ENCODE data around the gene NHLRC2.

Gene NHLRC2

GRCh38 chr10:113889911-113890310 is 35.5 kb downstream of the NHLRC2 start:
- no peak overlapping the region for H3K4me3 ChIP-seq (replicated peaks in 1 of 2; ENCODE audit: low read depth in 2 of 2, low read length in 2 of 2)
- DNase-seq (ENCODE audit: low read depth in 2 of 2): peak in 1 of 2 donors; percentile 13
- no peak for TF ChIP-seq CTCF (IDR thresholded peaks at IDR 0.05; ENCODE audit: low read depth, low read length)

GRCh38 chr10:113890769-113891168 is 36.3 kb downstream of the NHLRC2 start:
- no peak overlapping the region for H3K4me3 ChIP-seq (replicated peaks in 1 of 2; ENCODE audit: low read depth in 2 of 2, low read length in 2 of 2)
- DNase-seq (ENCODE audit: low read depth in 2 of 2): no peak
- no peak for TF ChIP-seq CTCF (IDR thresholded peaks at IDR 0.05; ENCODE audit: low read depth, low read length)

- H3K4me3 ChIP-seq (replicated peaks in 1 of 2; ENCODE audit: low read depth in 2 of 2, low read length in 2 of 2): no peak overlapping the region
- no peak for DNase-seq (ENCODE audit: low read depth in 2 of 2)
- TF ChIP-seq CTCF (IDR thresholded peaks at IDR 0.05; ENCODE audit: low read depth, low read length): no peak
These were observed 37.0 kb downstream of the NHLRC2 start for GRCh38 chr10:113891476-113891875.

GRCh38 chr10:113893570-113893969 is 39.1 kb downstream of the NHLRC2 start:
- no peak for DNase-seq (ENCODE audit: low read depth in 2 of 2)
- TF ChIP-seq CTCF (IDR thresholded peaks at IDR 0.05; ENCODE audit: low read depth, low read length): no peak
- H3K4me3 ChIP-seq (replicated peaks in 1 of 2; ENCODE audit: low read depth in 2 of 2, low read length in 2 of 2): no peak overlapping the region

- no peak for TF ChIP-seq CTCF (IDR thresholded peaks at IDR 0.05; ENCODE audit: low read depth, low read length)
- no peak overlapping the region for H3K4me3 ChIP-seq (replicated peaks in 1 of 2; ENCODE audit: low read depth in 2 of 2, low read length in 2 of 2)
- no peak for DNase-seq (ENCODE audit: low read depth in 2 of 2)
These were observed 40.1 kb downstream of the NHLRC2 start for GRCh38 chr10:113894581-113894980.

- H3K4me3 ChIP-seq (replicated peaks in 1 of 2; ENCODE audit: low read depth in 2 of 2, low read length in 2 of 2): no peak overlapping the region
- DNase-seq (ENCODE audit: low read depth in 2 of 2): peak; percentile 48 to 73
- TF ChIP-seq CTCF (IDR thresholded peaks at IDR 0.05; ENCODE audit: low read depth, low read length): no peak
These were observed 40.6 kb downstream of the NHLRC2 start for GRCh38 chr10:113895018-113895417.
